SIG-M5 treated with dmso at 0.1 percent for 504 hours (cell line): ENCODE results near the gene SPATA31A3.
"Not testable (repeated sequence)": the region's sequence is repeated elsewhere in the genome, so short reads cannot be mapped to it uniquely, and the experiment has no call there.

Source experiments
- DNase-seq: peaks from one replicate; lab custom pipeline; 2025; ENCODE audit not compliant: unreplicated experiment; lab: John Stamatoyannopoulos, UW

The SPATA31A3 gene

DNA sequence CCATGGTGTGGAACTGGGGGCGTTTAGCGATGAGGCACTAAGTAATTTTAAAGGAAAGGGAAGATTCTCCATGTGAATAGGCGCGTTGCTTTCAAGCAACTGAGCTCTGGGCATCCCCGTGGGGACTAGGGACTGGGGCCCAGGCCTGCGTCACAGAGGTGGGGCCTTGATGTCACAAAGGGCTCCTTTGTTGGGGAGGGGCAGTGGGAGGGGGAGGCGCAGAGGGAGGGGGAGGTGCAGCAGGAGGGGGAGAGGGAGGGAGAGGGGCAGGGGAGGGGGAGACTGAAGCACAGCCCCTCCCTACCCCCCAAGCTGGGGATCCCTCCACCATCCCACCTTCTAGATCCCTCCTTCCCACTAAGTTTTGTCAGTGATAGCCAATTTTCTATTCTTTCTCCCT is at the start of gene SPATA31A3:
Gene SPATA31A3, minus strand, starts transcription at position 101 of the 400 bp plus-strand sequence. Its CDS starts 29 bp downstream, at position 72.
- not testable (repeated sequence) for DNase-seq

DNA sequence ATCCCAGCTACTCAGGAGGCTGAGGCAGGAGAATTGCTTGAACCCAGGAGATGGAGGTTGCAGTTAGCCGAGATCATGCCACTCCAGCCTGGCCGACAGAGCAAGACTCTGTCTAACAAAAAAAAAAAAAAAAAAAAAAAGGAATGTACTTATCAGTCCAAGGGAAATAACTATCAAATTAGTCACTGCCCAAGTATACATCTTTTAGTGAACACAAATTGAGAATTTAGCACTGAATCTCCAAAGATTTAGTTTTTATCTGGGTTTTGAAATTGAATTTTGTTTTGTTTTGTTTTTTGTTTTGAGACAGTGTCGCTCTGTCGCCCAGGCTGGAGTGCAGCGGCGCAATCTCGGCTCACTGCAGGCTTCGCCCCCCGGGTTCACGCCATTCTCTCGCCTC is 39.8 kb downstream of the SPATA31A3 start:
- DNase-seq, result not testable (repeated sequence)

DNA sequence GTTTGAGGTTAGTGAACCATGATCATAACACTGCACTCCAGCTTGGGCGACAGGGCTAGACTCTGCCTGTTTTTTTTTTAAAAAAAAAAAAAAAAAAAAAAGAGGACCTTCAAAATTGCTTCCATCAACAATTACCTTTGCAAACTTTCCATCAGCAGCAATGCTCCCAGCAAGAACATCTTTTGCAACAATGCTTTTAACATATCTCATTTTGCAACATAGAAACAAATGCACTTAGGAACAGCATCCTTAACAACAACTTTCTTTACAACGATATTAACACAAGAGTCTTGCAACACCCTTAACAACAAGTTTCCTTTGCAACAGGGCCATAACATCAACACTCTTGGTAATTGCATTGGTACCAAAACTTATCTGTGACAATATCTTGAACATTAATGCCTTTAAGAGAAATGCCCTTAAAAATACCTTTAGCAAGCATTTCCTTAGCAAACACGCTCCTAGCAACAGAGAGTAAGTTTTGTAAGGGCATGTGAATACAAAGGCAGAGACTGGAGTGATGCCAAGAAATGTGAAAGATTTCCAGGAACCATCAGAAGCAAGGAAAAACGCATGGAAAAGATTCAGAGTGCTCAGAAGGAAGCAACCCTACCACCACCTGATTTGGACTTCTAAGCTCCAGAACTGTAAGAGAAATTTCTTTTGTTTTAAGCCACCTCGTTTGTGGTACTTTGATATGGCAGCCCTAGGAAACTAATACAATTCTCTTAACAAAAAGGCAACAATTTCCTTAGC is 49.8 kb downstream of the SPATA31A3 start:
- not testable (repeated sequence) for DNase-seq

DNA sequence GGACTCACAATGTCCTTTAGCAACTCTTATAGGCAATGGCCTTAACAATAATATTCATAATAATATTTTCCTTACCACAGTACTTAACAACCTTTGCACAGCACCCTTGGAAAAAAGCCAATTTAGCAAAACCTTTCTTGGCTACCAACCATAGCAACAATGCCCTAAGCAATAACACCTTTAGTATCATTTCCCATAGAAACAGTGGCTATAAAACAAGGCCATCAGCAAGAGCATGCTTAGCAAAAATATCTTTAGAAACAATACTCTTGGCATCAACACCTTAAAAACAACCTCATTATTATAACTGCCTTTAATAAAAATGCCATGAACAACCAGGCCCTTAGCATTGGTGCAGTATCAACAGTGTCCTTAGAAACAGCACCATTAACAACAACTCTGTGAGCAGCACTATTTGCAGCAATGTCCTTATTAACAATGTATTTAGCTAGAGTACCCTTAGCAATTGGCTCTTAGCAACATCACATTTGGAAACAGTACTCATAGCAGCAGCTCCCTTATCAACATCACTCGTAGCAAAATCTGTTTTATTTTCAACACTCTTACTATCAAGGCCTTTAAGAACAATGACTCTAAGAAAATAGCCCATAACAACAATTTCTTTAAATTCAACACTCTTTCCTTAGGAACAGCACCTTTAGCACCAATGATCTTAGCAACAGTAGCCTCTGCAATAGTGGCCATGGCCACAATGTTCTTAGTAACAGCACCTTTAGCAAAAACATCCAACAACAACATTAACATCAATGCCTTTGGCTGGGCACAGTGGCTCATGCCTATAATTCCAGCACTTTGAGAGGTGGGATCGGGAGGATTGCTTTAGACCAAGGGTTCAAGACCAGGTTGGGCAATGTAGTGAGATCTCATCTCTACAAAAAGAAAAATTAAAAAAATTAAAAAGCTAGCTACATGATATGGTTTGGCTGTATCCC is 52.2 kb downstream of the SPATA31A3 start:
- DNase-seq, result not testable (repeated sequence)

DNA sequence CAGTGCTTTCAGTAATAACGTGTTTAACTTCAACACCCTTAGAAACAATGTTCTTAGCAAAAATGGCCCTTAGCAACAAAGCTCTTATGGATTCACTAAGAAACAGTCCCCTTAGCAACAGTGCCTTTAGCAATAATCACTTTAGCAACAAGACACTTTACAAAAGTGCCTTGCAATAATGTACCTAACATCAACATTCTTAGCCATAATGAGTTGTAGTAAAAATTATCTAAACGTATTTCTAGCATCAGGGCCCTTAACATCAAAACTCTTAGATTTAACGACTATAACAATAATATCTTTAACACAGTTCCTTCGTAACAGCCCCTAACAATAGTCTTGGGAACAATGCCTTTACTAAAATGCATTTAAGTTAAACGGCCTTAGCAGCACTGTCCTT is 54.0 kb downstream of the SPATA31A3 start:
- DNase-seq, result not testable (repeated sequence)

DNA sequence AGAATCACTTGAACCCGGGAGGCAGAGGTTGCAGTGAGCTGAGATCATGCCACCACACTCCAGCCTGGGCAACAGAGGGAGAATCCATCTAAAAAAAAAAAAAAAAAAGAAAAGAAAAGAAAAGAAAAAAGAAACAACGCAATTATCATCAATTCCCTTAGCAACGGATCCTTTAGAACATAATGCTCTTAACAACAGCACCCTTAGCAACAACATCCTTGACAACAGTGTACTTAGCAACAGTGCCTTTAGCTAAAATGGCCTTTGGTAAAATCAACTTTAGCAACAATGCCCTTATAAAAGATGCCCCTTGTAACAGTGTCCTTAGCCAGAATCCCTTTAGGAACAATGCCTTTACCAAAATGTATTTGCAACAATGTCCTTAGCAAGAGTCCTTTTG is 54.7 kb downstream of the SPATA31A3 start:
- DNase-seq, result not testable (repeated sequence)
